ENCODE data around the gene DNAJB6. TPM values are rescaled to one million over a fixed set of nuclear protein-coding genes. Genes with fewer than 3 reads are reported as not detected.

The DNAJB6 gene
- polyA plus RNA-seq, 1 experiment, result 188 TPM

GRCh38 chr7:157293413-157293788, 43.4 kb upstream of the DNAJB6 start:
- H3K27ac ChIP-seq (ENCODE audit: low read depth, low read length), result no peak overlapping the region
- H3K4me3 ChIP-seq (ENCODE audit: low read depth, low read length), result no peak overlapping the region
- H3K27me3 ChIP-seq (ENCODE audit: control insufficient read depth, insufficient read depth, low read length), result no peaks in the 10 kb centered on the region
- CTCF ChIA-PET, result no interaction called here
- TF ChIP-seq CTCF (IDR thresholded peaks at IDR 0.05; ENCODE audit: low read depth, low read length), result no peak
- no peak for DNase-seq (ENCODE audit: low read depth, low spot score)
- POLR2A ChIA-PET, result no interaction called here
- peaks cover 12% of the 10 kb centered on the region for H3K9me3 ChIP-seq (ENCODE audit: control insufficient read depth, insufficient read depth, low read length)

- no peak for DNase-seq (ENCODE audit: low read depth, low spot score)
- Histone ChIP-seq H3K27ac (ENCODE audit: low read depth, low read length) (no peak overlapping the region), H3K27me3 (ENCODE audit: control insufficient read depth, insufficient read depth, low read length) (no peaks in the 10 kb centered on the region), H3K4me3 (ENCODE audit: low read depth, low read length) (no peak overlapping the region), H3K9me3 (ENCODE audit: control insufficient read depth, insufficient read depth, low read length) (peaks cover 9% of the 10 kb centered on the region; the same call in 1 of the 2 replicates)
- ChIA-PET POLR2A (no interaction called here), CTCF (no interaction called here)
- TF ChIP-seq CTCF (IDR thresholded peaks at IDR 0.05; ENCODE audit: low read depth, low read length), result no peak
These were observed 42.0 kb upstream of the DNAJB6 start for GRCh38 chr7:157294773-157295172.

GRCh38 chr7:157295338-157295737, 41.5 kb upstream of the DNAJB6 start:
- CTCF ChIA-PET, result no interaction called here

GRCh38 chr7:157297185-157297584, 39.6 kb upstream of the DNAJB6 start:
- no peak for TF ChIP-seq CTCF (IDR thresholded peaks at IDR 0.05; ENCODE audit: low read depth, low read length)
- ChIA-PET POLR2A (no interaction called here), CTCF (no interaction called here)
- Histone ChIP-seq H3K27ac (ENCODE audit: low read depth, low read length) (no peak overlapping the region), H3K4me3 (ENCODE audit: low read depth, low read length) (no peak overlapping the region), H3K9me3 (ENCODE audit: control insufficient read depth, insufficient read depth, low read length) (peaks cover 18% of the 10 kb centered on the region; the same call in 1 of the 2 replicates), H3K27me3 (ENCODE audit: control insufficient read depth, insufficient read depth, low read length) (no peaks in the 10 kb centered on the region)
- DNase-seq (ENCODE audit: low read depth, low spot score), result no peak

More at GRCh38 chr7:157295338-157295737, 41.5 kb upstream of the DNAJB6 start:
- POLR2A ChIA-PET, result no interaction called here
- DNase-seq (ENCODE audit: low read depth, low spot score), result no peak
- H3K9me3 ChIP-seq (ENCODE audit: control insufficient read depth, insufficient read depth, low read length), result peaks cover 15% of the 10 kb centered on the region; the same call in 1 of the 2 replicates
- no peak overlapping the region for H3K27ac ChIP-seq (ENCODE audit: low read depth, low read length)
- H3K4me3 ChIP-seq (ENCODE audit: low read depth, low read length), result no peak overlapping the region
- H3K27me3 ChIP-seq (ENCODE audit: control insufficient read depth, insufficient read depth, low read length), result no peaks in the 10 kb centered on the region
- TF ChIP-seq CTCF (IDR thresholded peaks at IDR 0.05; ENCODE audit: low read depth, low read length), result no peak

GRCh38 chr7:157299317-157299612, 37.5 kb upstream of the DNAJB6 start:
- ChIA-PET POLR2A (no interaction called here), CTCF (no interaction called here)
- Histone ChIP-seq H3K27ac (ENCODE audit: low read depth, low read length) (no peak overlapping the region), H3K9me3 (ENCODE audit: control insufficient read depth, insufficient read depth, low read length) (peaks cover 14% of the 10 kb centered on the region; the same call in 1 of the 2 replicates), H3K27me3 (ENCODE audit: control insufficient read depth, insufficient read depth, low read length) (no peaks in the 10 kb centered on the region), H3K4me3 (ENCODE audit: low read depth, low read length) (no peak overlapping the region)
- no peak for TF ChIP-seq CTCF (IDR thresholded peaks at IDR 0.05; ENCODE audit: low read depth, low read length)
- no peak for DNase-seq (ENCODE audit: low read depth, low spot score)
